Ascending aorta (tissue), 2 donors: ENCODE measurements around the gene VASN. TPM values are rescaled to one million over a fixed set of nuclear protein-coding genes. Genes with fewer than 3 reads are reported as not detected.

Source experiments
- DNase-seq, 2 donors: peaks; one replicate each; pipeline ENCODE4 v3.0.0-alpha.2; 2019; ENCODE audit warnings: low spot score in 2 of 2
- H3K27ac ChIP-seq, 2 donors: fragments of 200-600 bp; sonication (generic); one replicate each; pipeline ENCODE4 v1.5.1; 2016 to 2017; ENCODE audit warnings: mild to moderate bottlenecking in 1 of 2
- H3K27me3 ChIP-seq: fragments of 200-600 bp; sonication (generic); one replicate; pipeline ENCODE4 v1.5.1; 2017
- H3K36me3 ChIP-seq, 2 donors: fragments of 200-600 bp; sonication (generic); one replicate each; pipeline ENCODE4 v1.5.1; 2016
- H3K4me1 ChIP-seq, 2 donors: fragments of 200-600 bp; sonication (generic); one replicate each; pipeline ENCODE4 v1.5.1; 2016 to 2017; ENCODE audit warnings: mild to moderate bottlenecking in 1 of 2
- H3K4me3 ChIP-seq, 2 donors: fragments of 200-600 bp; sonication (generic); one replicate each; pipeline ENCODE4 v1.5.1; 2016 to 2017; ENCODE audit warnings: mild to moderate bottlenecking in 1 of 2
- H3K9me3 ChIP-seq, 2 donors: fragments of 200-600 bp; sonication (generic); one replicate each; pipeline ENCODE4 v1.5.1; 2016
- intact Hi-C: fragments of 100-400 bp; cut with DNase I; formaldehyde crosslinking; loops from one replicate; pipeline ENCODE4 v1.15.1; 2023
- total RNA-seq: library from RNA; depleted of rRNA; stranded (reverse); fragments of >200 nt; gene quantifications from one replicate; pipeline ENCODE4 v1.1.0, GENCODE V29; 2016
- TF ChIP-seq, protein P1 (sequence below), 3 experiments: fragments of 200-600 bp in 2 of 3; fragments of 450-650 bp in 1 of 3; sonication (generic) in 2 of 3; IDR thresholded peaks; one replicate each; pipeline ENCODE4 v1.5.1; 2016 to 2019; ENCODE audit warnings: antibody characterized with exemption in 3 of 3, mild to moderate bottlenecking in 1 of 3, moderate library complexity in 1 of 3

The VASN gene
- total RNA-seq, 1 donor from 2014 or later, result 218 TPM

DNA sequence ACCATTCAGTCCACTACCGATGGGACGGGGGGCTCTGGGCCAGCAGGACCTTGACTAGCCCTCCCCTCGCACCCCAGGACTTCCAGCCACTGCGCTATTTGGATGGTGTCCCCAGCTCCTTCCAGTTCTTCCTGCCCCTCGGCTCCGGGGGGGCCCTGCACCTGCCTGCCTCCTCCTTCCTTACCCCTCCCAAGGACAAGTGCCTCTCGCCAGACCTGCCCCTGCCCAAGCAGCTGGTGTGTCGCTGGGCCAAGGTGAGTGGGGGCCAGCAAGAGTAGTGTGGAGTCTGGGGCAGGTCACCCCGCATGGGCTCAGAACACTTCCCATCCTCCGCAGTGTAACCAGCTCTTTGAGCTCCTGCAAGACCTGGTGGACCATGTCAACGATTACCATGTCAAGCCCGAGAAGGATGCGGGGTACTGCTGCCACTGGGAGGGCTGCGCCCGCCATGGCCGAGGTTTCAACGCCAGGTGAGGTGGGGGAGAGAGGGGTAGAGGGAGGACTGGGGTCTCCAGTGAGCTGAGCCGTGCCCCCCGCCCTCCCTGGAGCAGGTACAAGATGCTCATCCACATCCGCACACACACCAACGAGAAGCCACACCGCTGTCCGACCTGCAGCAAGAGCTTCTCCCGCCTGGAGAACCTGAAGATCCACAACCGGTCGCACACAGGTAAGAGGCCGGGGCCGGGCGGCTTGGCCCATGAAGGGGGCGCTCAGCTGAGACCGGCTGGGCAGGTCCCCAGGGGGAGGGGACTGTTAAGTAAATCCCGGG lies 36.7 kb upstream of the VASN start:
- no peak overlapping the region for H3K27ac ChIP-seq
- peaks cover 0 to 9% of the 10 kb centered on the region in 2 donors for H3K4me1 ChIP-seq
- TF ChIP-seq, protein P1, sequence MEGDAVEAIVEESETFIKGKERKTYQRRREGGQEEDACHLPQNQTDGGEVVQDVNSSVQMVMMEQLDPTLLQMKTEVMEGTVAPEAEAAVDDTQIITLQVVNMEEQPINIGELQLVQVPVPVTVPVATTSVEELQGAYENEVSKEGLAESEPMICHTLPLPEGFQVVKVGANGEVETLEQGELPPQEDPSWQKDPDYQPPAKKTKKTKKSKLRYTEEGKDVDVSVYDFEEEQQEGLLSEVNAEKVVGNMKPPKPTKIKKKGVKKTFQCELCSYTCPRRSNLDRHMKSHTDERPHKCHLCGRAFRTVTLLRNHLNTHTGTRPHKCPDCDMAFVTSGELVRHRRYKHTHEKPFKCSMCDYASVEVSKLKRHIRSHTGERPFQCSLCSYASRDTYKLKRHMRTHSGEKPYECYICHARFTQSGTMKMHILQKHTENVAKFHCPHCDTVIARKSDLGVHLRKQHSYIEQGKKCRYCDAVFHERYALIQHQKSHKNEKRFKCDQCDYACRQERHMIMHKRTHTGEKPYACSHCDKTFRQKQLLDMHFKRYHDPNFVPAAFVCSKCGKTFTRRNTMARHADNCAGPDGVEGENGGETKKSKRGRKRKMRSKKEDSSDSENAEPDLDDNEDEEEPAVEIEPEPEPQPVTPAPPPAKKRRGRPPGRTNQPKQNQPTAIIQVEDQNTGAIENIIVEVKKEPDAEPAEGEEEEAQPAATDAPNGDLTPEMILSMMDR (IDR thresholded peaks at IDR 0.05), result no peak
- no peaks in the 10 kb centered on the region for H3K27me3 ChIP-seq
- no peak for DNase-seq
- intact Hi-C loops, result no loop called here
- peaks cover 63 to 66% of the 10 kb centered on the region in 2 donors for H3K36me3 ChIP-seq
- H3K9me3 ChIP-seq, result no peaks in the 10 kb centered on the region
- H3K4me3 ChIP-seq, result no peak overlapping the region

GRCh38 chr16:4336701-4337539 lies 34.7 kb upstream of the VASN start:
- Histone ChIP-seq H3K4me3 (no peak overlapping the region), H3K9me3 (no peaks in the 10 kb centered on the region), H3K27ac (no peak overlapping the region), H3K27me3 (no peaks in the 10 kb centered on the region), H3K4me1 (peaks cover 0 to 6% of the 10 kb centered on the region in 2 donors), H3K36me3 (peaks cover 66 to 76% of the 10 kb centered on the region in 2 donors)
- TF ChIP-seq, protein P1 (IDR thresholded peaks at IDR 0.05), result no peak
- no peak for DNase-seq
- intact Hi-C loops, result no loop called here

GRCh38 chr16:4337540-4338088 lies 34.0 kb upstream of the VASN start:
- intact Hi-C loops, result no loop called here
- DNase-seq, result no peak
- Histone ChIP-seq H3K4me3 (no peak overlapping the region), H3K36me3 (peaks cover 62 to 70% of the 10 kb centered on the region in 2 donors), H3K4me1 (peaks cover 0 to 6% of the 10 kb centered on the region in 2 donors), H3K27ac (peak overlapping the region in 1 of 2 donors; percentile 59), H3K9me3 (no peaks in the 10 kb centered on the region), H3K27me3 (no peaks in the 10 kb centered on the region)
- TF ChIP-seq, protein P1 (IDR thresholded peaks at IDR 0.05), result no peak

GRCh38 chr16:4338125-4338582 lies 33.5 kb upstream of the VASN start:
- Histone ChIP-seq H3K27ac (peak overlapping the region; percentile 32 to 59), H3K4me1 (peaks cover 0 to 6% of the 10 kb centered on the region in 2 donors), H3K27me3 (no peaks in the 10 kb centered on the region), H3K9me3 (no peaks in the 10 kb centered on the region), H3K36me3 (peaks cover 57 to 68% of the 10 kb centered on the region in 2 donors), H3K4me3 (no peak overlapping the region)
- intact Hi-C loops, result no loop called here
- TF ChIP-seq, protein P1 (IDR thresholded peaks at IDR 0.05), result no peak
- no peak for DNase-seq

GRCh38 chr16:4338712-4339299 lies 32.8 kb upstream of the VASN start:
- no peak for DNase-seq

More at GRCh38 chr16:4338712-4339299, 32.8 kb upstream of the VASN start:
- TF ChIP-seq, protein P1 (IDR thresholded peaks at IDR 0.05), result no peak
- intact Hi-C loops, result no loop called here
- Histone ChIP-seq H3K9me3 (no peaks in the 10 kb centered on the region), H3K36me3 (peaks cover 50 to 62% of the 10 kb centered on the region in 2 donors), H3K27ac (peak overlapping the region; percentile 32 to 59), H3K4me1 (peaks cover 0 to 6% of the 10 kb centered on the region in 2 donors), H3K4me3 (no peak overlapping the region), H3K27me3 (no peaks in the 10 kb centered on the region)
